ENCODE measurements around the gene N4BP2L2.

Gene N4BP2L2

DNA sequence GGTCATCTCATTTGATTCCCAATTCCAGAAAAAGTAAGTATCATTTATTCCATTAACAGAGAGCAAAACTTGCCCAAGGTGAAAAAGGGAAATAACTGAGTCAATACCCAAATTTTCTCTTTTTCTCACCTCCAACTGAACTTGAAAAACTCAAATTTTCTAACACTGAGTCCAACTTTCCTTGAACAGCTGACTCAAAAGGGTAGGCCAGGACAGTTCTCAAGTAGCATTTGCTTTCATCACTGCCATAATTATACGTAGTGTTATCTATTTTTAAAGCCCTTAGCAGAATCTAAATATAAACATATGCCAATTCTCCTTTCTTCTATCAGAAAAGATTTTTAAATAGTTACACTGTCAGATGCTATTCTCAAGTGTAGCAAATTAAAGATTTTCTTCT lies 3.5 kb downstream of the N4BP2L2 start:
- in situ Hi-C loops (cut with HindIII; ENCODE audit: low sequenced_read_pairs), result no loop called here
- H3K4me3 ChIP-seq (ENCODE audit: low read depth, low read length), result no peak overlapping the region
- no peak for DNase-seq (ENCODE audit: low read depth)
- TF ChIP-seq, protein P1, sequence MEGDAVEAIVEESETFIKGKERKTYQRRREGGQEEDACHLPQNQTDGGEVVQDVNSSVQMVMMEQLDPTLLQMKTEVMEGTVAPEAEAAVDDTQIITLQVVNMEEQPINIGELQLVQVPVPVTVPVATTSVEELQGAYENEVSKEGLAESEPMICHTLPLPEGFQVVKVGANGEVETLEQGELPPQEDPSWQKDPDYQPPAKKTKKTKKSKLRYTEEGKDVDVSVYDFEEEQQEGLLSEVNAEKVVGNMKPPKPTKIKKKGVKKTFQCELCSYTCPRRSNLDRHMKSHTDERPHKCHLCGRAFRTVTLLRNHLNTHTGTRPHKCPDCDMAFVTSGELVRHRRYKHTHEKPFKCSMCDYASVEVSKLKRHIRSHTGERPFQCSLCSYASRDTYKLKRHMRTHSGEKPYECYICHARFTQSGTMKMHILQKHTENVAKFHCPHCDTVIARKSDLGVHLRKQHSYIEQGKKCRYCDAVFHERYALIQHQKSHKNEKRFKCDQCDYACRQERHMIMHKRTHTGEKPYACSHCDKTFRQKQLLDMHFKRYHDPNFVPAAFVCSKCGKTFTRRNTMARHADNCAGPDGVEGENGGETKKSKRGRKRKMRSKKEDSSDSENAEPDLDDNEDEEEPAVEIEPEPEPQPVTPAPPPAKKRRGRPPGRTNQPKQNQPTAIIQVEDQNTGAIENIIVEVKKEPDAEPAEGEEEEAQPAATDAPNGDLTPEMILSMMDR (IDR thresholded peaks at IDR 0.05; ENCODE audit: low read depth, low read length, missing control alignments), result no peak

DNA sequence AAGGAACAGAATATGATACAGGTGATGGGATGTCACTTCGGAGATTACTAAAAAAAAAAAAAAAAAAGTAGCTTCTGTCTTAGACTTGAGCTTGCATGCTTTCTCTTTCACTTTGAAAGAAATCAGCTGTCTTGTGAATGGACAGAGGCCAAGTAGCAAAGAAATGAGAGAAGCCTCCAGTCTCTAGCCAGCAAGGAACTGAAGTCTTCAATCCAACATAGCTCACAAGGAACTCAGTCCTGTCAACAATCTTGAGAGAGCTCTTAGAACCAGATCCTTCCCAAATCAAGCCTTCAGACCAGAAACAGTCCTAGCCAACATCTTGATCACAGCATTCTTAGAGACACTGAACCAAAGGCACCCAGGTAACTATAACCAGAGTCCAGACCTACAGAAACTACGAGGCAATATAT lies 7.7 kb downstream of the N4BP2L2 start:
- TF ChIP-seq, protein P1 (IDR thresholded peaks at IDR 0.05; ENCODE audit: low read depth, low read length, missing control alignments), result no peak
- in situ Hi-C loops (cut with HindIII; ENCODE audit: low sequenced_read_pairs), result no loop called here
- DNase-seq (ENCODE audit: low read depth), result peak; percentile 62
- no peak overlapping the region for H3K4me3 ChIP-seq (ENCODE audit: low read depth, low read length)

DNA sequence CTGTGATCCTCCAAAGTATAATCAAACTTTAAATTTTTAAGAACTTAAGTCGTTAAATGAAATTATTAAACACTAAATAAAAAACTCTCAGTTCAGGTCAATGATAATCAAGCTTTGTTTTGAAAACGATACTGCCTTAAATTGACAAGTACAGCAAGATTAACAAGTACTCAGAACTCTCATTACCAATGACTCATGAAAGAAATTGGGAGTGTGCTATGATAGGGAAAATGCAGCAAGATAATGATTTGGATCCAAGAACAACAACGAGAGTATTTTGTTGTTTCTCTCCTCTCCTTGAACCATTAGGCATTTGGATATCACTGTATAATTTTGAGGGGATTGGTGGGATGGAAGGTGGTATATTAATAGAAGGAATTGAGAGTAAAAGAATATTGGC lies 10.2 kb downstream of the N4BP2L2 start:
- TF ChIP-seq, protein P1 (IDR thresholded peaks at IDR 0.05; ENCODE audit: low read depth, low read length, missing control alignments), result no peak
- DNase-seq (ENCODE audit: low read depth), result no peak
- in situ Hi-C loops (cut with HindIII; ENCODE audit: low sequenced_read_pairs), result no loop called here
- no peak overlapping the region for H3K4me3 ChIP-seq (ENCODE audit: low read depth, low read length)

DNA sequence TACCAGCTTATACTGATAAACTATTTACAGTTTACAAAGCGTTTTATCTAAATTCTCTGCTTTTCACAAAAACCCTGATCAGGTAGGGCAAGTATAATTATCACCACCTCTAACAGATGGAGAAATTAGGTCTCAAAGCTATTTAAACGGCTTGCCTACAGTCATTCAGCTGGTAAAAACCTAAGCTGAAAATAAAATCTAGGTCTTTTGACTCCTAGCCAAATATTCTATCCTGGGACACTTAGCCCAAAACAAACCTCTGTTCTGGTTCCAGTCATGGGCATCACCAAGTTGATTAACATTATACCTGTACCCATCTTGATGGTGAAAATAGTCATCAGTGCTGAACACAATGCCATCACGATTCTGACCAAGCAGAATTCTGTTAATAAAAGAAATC lies 11.4 kb downstream of the N4BP2L2 start:
- no peak for DNase-seq (ENCODE audit: low read depth)
- TF ChIP-seq, protein P1 (IDR thresholded peaks at IDR 0.05; ENCODE audit: low read depth, low read length, missing control alignments), result no peak
- in situ Hi-C loops (cut with HindIII; ENCODE audit: low sequenced_read_pairs), result no loop called here
- H3K4me3 ChIP-seq (ENCODE audit: low read depth, low read length), result no peak overlapping the region

DNA sequence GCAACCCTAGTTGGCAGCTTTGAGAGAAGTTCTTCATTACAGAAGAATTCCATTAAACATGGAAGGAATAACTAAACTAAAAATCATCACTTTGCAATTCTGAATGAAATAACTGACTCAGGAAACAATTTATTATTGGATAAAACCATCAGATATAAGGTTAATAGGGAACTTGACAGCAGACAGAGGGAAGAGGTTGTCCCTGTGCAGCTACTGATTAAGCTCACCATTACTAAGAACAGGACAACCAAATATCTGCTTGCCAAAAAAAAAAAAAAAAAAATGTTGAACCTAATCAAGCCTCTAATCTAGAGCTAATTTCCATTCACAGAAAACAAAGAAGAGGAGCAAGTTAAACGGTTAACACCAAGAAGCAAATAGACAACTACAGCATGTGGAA lies 12.8 kb downstream of the N4BP2L2 start:
- no peak for DNase-seq (ENCODE audit: low read depth)
- TF ChIP-seq, protein P1 (IDR thresholded peaks at IDR 0.05; ENCODE audit: low read depth, low read length, missing control alignments), result no peak
- in situ Hi-C loops (cut with HindIII; ENCODE audit: low sequenced_read_pairs), result no loop called here
- no peak overlapping the region for H3K4me3 ChIP-seq (ENCODE audit: low read depth, low read length)

DNA sequence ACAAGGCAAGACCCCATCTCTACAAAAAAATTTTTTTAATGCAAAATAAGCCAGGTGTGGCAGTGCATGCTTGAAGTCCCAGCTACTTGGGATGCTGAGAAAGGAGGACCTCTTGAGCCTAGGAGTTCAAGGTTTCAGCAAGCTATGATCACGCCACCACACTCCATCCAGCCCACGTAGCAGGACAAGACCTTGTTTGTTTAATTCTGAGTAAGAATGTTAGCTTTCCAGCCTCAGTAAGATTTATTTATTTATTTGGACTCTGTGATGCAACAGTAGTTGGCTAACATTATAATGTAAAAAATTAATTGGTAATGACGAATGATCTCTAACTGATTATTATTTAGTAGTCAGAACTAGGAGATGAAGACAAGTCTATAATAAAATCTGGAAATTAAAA lies 23.3 kb downstream of the N4BP2L2 start:
- in situ Hi-C loops (cut with HindIII; ENCODE audit: low sequenced_read_pairs), result no loop called here
- H3K4me3 ChIP-seq (ENCODE audit: low read depth, low read length), result no peak overlapping the region
- DNase-seq (ENCODE audit: low read depth), result no peak
- TF ChIP-seq, protein P1 (IDR thresholded peaks at IDR 0.05; ENCODE audit: low read depth, low read length, missing control alignments), result no peak

DNA sequence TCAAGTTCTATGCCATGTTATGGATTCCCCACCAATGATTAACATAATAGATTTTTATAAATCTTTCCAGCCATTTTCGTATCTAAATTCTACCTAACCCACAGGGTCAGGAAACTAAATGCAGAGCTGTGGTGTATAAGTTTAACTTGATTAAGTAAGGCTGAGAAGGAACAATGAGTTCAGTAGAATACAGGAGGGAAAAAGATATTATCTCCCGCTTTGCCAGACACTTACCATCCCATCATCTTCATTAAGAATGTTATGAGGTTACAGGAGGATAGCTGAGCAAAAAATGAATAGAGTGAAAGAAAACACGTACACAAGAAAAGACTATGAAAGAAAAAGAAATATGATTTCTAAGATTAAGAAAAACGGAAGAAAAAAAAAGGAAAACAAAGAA lies 27.1 kb downstream of the N4BP2L2 start:
- in situ Hi-C loops (cut with HindIII; ENCODE audit: low sequenced_read_pairs), result no loop called here
- TF ChIP-seq, protein P1 (IDR thresholded peaks at IDR 0.05; ENCODE audit: low read depth, low read length, missing control alignments), result no peak
- no peak for DNase-seq (ENCODE audit: low read depth)
- H3K4me3 ChIP-seq (ENCODE audit: low read depth, low read length), result no peak overlapping the region
